ENCODE results near the gene MIS18A.

DNA sequence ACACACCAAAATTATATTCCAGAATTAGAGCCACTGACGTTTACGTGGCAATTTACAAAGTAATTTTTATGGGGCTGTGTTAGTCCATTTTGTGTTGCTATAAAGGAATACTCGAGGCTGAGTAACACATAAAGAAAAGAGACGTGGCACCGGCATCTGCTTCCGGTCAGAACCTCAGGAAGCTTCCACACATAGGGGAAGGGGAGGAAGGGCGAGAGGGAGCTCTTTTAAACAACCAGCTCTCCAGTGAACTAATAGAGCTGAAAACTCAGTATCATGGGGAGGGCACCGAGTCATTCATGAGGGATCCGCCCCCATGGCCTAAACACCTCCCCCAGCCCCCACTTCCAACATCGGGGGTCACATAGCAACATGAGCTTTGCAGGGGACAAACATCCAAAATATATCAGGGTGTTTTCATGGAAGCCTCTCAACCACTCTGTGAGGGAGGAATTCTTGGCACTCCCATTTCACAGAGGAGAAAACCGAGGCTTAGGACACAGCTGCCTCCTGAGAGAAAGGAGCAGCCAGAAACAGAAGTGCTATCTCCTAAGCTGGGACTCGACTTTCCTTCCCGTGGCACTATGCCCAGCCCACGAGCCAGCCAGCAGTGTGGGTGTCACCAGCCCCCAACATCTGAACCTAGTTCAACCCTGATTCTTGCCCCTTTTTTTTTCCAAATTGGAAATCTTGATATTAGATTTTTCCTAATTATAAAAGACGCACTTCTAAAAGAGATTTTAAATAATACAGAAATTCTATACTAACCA is 29.2 kb downstream of the MIS18A start:
- TF ChIP-seq, protein P1, sequence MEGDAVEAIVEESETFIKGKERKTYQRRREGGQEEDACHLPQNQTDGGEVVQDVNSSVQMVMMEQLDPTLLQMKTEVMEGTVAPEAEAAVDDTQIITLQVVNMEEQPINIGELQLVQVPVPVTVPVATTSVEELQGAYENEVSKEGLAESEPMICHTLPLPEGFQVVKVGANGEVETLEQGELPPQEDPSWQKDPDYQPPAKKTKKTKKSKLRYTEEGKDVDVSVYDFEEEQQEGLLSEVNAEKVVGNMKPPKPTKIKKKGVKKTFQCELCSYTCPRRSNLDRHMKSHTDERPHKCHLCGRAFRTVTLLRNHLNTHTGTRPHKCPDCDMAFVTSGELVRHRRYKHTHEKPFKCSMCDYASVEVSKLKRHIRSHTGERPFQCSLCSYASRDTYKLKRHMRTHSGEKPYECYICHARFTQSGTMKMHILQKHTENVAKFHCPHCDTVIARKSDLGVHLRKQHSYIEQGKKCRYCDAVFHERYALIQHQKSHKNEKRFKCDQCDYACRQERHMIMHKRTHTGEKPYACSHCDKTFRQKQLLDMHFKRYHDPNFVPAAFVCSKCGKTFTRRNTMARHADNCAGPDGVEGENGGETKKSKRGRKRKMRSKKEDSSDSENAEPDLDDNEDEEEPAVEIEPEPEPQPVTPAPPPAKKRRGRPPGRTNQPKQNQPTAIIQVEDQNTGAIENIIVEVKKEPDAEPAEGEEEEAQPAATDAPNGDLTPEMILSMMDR (IDR thresholded peaks at IDR 0.05) = no peak
- no peak for TF ChIP-seq POLR2A (IDR thresholded peaks at IDR 0.05)
